ENCODE data around the gene ESPL1. TPM values are rescaled to one million over a fixed set of nuclear protein-coding genes. Genes with fewer than 3 reads are reported as not detected.

The ESPL1 gene
- total RNA-seq, 1 experiment from 2014 or later = 31.6 TPM

DNA sequence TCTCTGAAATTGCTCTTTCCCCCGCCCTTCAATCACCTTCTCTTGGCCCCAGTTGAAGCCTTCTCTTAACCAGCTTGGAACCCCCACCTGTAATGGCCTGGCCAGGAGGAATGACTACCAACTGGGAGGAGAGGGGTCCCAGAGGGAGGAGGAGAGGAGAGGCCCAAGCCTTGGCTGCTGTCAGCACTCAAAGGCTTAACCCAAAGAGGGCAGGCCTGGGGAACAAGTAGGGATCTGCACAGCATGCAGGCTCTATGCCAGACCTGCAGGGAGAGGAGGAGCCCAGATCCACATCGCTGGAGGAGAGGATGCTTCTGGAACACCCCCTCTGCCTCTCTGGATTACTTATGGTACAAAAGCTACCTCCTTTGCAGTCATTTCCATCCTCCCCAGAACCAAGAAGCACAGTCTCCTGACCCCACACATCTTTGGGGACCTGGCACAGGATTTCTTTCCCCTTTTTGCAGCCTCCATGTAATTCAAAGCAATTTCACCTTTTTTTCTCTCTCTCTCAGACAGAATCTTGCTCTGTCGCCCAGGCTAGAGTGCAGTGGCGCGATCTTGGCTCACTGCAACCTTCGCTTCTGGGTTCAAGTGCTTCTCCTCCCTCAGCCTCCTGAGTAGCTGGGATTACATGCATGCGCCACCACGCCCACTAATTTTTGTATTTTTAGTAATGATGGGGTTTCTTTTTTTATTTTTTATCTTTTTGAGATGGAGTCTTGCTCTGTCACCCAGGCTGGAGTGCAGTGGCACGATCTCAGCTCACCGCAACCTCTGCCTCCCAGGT, 42.3 kb upstream of the ESPL1 start:
- DNase-seq (no peak), ATAC-seq (no peak)
- Histone ChIP-seq H3K79me2 (ENCODE audit: low read length) (peaks cover 39% of the 10 kb centered on the region), H3F3A (ENCODE audit: low read length, unreplicated experiment) (no peaks in the 10 kb centered on the region), H3K4me1 (ENCODE audit: insufficient read depth, low read length) (peaks cover 49% of the 10 kb centered on the region), H3K27me3 (ENCODE audit: low read length) (no peaks in the 10 kb centered on the region), H3K9me2 (replicated peaks; ENCODE audit: low read length) (no peaks in the 10 kb centered on the region), H3K9me3 (ENCODE audit: low read length) (no peaks in the 10 kb centered on the region), H3K4me3 (ENCODE audit: low read length) (no peak overlapping the region), H3K4me2 (ENCODE audit: low read length) (0 out of 2 replicates have a peak overlapping the region, but pooled peaks have one; percentile 52), H4K20me1 (ENCODE audit: low read length) (no peaks in the 10 kb centered on the region), H3K9ac (ENCODE audit: low read length) (no peak overlapping the region), H3K27ac (ENCODE audit: low read length) (no peak overlapping the region), H2AFZ (ENCODE audit: low read length) (no peak overlapping the region), H3K36me3 (ENCODE audit: low read depth, low read length) (no peaks in the 10 kb centered on the region; the same call in 1 of the 2 replicates)
- ChIA-PET POLR2A (ENCODE audit: unreplicated experiment) (no interaction called here), CTCF (no interaction called here)
- intact Hi-C loops (cut with micrococcal nuclease) = no loop called here
- TF ChIP-seq EZH2phosphoT487 (IDR thresholded peaks at IDR 0.05; ENCODE audit: borderline replicate concordance, low read length) = no peak
- TF ChIP-seq, protein P1, sequence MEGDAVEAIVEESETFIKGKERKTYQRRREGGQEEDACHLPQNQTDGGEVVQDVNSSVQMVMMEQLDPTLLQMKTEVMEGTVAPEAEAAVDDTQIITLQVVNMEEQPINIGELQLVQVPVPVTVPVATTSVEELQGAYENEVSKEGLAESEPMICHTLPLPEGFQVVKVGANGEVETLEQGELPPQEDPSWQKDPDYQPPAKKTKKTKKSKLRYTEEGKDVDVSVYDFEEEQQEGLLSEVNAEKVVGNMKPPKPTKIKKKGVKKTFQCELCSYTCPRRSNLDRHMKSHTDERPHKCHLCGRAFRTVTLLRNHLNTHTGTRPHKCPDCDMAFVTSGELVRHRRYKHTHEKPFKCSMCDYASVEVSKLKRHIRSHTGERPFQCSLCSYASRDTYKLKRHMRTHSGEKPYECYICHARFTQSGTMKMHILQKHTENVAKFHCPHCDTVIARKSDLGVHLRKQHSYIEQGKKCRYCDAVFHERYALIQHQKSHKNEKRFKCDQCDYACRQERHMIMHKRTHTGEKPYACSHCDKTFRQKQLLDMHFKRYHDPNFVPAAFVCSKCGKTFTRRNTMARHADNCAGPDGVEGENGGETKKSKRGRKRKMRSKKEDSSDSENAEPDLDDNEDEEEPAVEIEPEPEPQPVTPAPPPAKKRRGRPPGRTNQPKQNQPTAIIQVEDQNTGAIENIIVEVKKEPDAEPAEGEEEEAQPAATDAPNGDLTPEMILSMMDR (conservative IDR thresholded peaks at IDR 0.05; ENCODE audit: low read depth, low read length) = no peak
- TF ChIP-seq EZH2 (IDR thresholded peaks at IDR 0.05; ENCODE audit: low read length, unreplicated experiment) = no peak
- no TSS peak for BruUV-seq (replicated peaks)

DNA sequence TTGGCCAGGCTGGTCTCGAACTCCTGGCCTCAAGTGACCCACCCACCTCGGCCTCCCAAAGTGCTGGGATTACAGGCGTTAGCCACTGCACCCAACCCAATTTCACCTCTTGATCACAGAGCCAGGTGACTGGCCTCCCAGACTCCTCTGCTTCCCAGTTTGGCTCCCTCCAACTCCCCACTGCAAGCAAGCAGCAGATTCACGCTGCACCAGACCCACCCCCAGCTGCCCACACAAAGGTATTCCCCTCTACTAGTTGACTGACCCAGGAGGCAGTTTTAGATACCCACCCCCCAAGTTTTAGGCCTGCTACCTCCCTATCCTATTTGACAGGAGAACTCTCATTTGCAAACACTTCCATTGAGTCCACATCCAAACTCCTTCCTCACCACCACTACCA, 41.3 kb upstream of the ESPL1 start:
- H3K27me3 ChIP-seq (ENCODE audit: low read length) = no peaks in the 10 kb centered on the region
- ATAC-seq = no peak
- H3K4me3 ChIP-seq (ENCODE audit: low read length) = no peak overlapping the region
- no peak overlapping the region for H3K4me2 ChIP-seq (ENCODE audit: low read length)
- ChIA-PET POLR2A (ENCODE audit: unreplicated experiment) (no interaction called here), CTCF (no interaction called here)
- H3K9ac ChIP-seq (ENCODE audit: low read length) = no peak overlapping the region
- no TSS peak for BruUV-seq (replicated peaks)
- H3K9me3 ChIP-seq (ENCODE audit: low read length) = no peaks in the 10 kb centered on the region
- H3K79me2 ChIP-seq (ENCODE audit: low read length) = peaks cover 49% of the 10 kb centered on the region
- no peak overlapping the region for H3K27ac ChIP-seq (ENCODE audit: low read length)
- no peak for DNase-seq
- no peak overlapping the region for H2AFZ ChIP-seq (ENCODE audit: low read length)
- H3K4me1 ChIP-seq (ENCODE audit: insufficient read depth, low read length) = peaks cover 57% of the 10 kb centered on the region
- no peaks in the 10 kb centered on the region for H4K20me1 ChIP-seq (ENCODE audit: low read length)
- H3F3A ChIP-seq (ENCODE audit: low read length, unreplicated experiment) = no peaks in the 10 kb centered on the region
- TF ChIP-seq EZH2phosphoT487 (IDR thresholded peaks at IDR 0.05; ENCODE audit: borderline replicate concordance, low read length) (no peak), EZH2 (IDR thresholded peaks at IDR 0.05; ENCODE audit: low read length, unreplicated experiment) (no peak)
- TF ChIP-seq, protein P1 (conservative IDR thresholded peaks at IDR 0.05; ENCODE audit: low read depth, low read length) = no peak
- intact Hi-C loops (cut with micrococcal nuclease) = no loop called here
- no peaks in the 10 kb centered on the region; the same call in 1 of the 2 replicates for H3K36me3 ChIP-seq (ENCODE audit: low read depth, low read length)
- H3K9me2 ChIP-seq (replicated peaks; ENCODE audit: low read length) = no peaks in the 10 kb centered on the region

DNA sequence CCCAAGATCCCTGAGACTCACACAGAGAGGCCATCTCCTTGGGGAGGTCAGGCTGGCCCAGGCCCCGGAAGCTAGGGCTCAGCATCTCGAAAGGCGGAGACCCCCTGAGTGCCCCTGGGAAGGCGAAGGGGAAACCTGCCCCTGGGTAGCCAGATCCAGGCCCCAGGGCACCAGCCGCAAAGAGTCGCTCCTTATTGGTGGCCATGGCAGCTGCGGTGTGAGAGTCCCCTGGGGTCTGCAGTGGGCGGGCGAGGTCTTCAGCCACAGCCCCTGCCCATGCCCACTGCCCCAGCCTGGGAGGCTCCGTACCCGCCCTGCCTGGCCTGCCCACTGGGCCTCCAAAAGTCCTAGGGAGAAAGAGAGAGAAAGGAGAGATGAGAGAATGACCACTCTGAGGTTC, 40.8 kb upstream of the ESPL1 start:
- Histone ChIP-seq H3K9me2 (replicated peaks; ENCODE audit: low read length) (no peaks in the 10 kb centered on the region), H3K4me2 (ENCODE audit: low read length) (no peak overlapping the region), H3K79me2 (ENCODE audit: low read length) (peaks cover 49% of the 10 kb centered on the region), H3K36me3 (ENCODE audit: low read depth, low read length) (no peaks in the 10 kb centered on the region; the same call in 1 of the 2 replicates), H3F3A (ENCODE audit: low read length, unreplicated experiment) (no peaks in the 10 kb centered on the region), H3K27ac (ENCODE audit: low read length) (no peak overlapping the region), H3K4me3 (ENCODE audit: low read length) (no peak overlapping the region), H3K9ac (ENCODE audit: low read length) (no peak overlapping the region), H4K20me1 (ENCODE audit: low read length) (no peaks in the 10 kb centered on the region), H3K4me1 (ENCODE audit: insufficient read depth, low read length) (peaks cover 53% of the 10 kb centered on the region), H3K9me3 (ENCODE audit: low read length) (no peaks in the 10 kb centered on the region), H3K27me3 (ENCODE audit: low read length) (no peaks in the 10 kb centered on the region), H2AFZ (ENCODE audit: low read length) (no peak overlapping the region)
- DNase-seq = no peak
- ChIA-PET POLR2A (ENCODE audit: unreplicated experiment) (no interaction called here), CTCF (no interaction called here)
- TF ChIP-seq EZH2 (IDR thresholded peaks at IDR 0.05; ENCODE audit: low read length, unreplicated experiment) (no peak), EZH2phosphoT487 (IDR thresholded peaks at IDR 0.05; ENCODE audit: borderline replicate concordance, low read length) (no peak)
- TF ChIP-seq, protein P1 (conservative IDR thresholded peaks at IDR 0.05; ENCODE audit: low read depth, low read length) = no peak
- intact Hi-C loops (cut with micrococcal nuclease) = no loop called here
- BruUV-seq (replicated peaks) = no TSS peak
- no peak for ATAC-seq

Measured in PC-3 (cell line).